Measurements from ENCODE around the gene HAAO. TPM values are rescaled to one million over a fixed set of nuclear protein-coding genes. Genes with fewer than 3 reads are reported as not detected.
A peak's percentile ranks its signal among the peaks of the same experiment; 100 is the strongest.

HAAO gene
- total and polyA plus RNA-seq, 2 experiments from 2014 or later: 2.6 to 3.2 TPM

- DNase-seq (ENCODE audit: low spot score): no peak
- no peak for ATAC-seq
- Mint-ChIP-seq H3K9me3 (peaks cover 4% of the 10 kb centered on the region), H3K27me3 (ENCODE audit: insufficient read depth, low read depth, poor library complexity) (peaks cover 22% of the 10 kb centered on the region), H3K36me3 (ENCODE audit: low read depth) (peaks cover 7% of the 10 kb centered on the region), H3K4me3 (no peak overlapping the region), H3K27ac (no peak overlapping the region), H3K4me1 (peaks cover 14% of the 10 kb centered on the region)
- TF ChIP-seq REST (IDR thresholded peaks at IDR 0.05; ENCODE audit: unreplicated experiment) (no peak), CREB1 (CRISPR knock-in tag; IDR thresholded peaks at IDR 0.05; ENCODE audit: low read depth) (no peak)
- Histone ChIP-seq H3K27ac (ENCODE audit: low read depth) (no peak overlapping the region), H4K20me1 (replicated peaks; ENCODE audit: insufficient read depth) (no peaks in the 10 kb centered on the region), H3K36me3 (ENCODE audit: insufficient read depth) (no peaks in the 10 kb centered on the region), H3K4me2 (no peak overlapping the region), H3F3A (replicated peaks; ENCODE audit: low read depth) (0 out of 2 replicates have a peak, but pooled peaks cover 4% of the 10 kb centered on the region), H3K79me2 (replicated peaks; ENCODE audit: insufficient read depth) (no peaks in the 10 kb centered on the region), H3K9me2 (ENCODE audit: insufficient read depth) (0 out of 2 replicates have a peak, but pooled peaks cover 3% of the 10 kb centered on the region), H3K27me3 (ENCODE audit: insufficient read depth) (peaks cover 17% of the 10 kb centered on the region), H3K4me1 (ENCODE audit: insufficient read depth) (peaks cover 4% of the 10 kb centered on the region; the same call in 1 of the 2 replicates), H3K4me3 (no peak overlapping the region), H2AFZ (no peak overlapping the region)
Measured at GRCh38 chr2:42787424-42787787, 5.0 kb downstream of the HAAO start.

- H3K4me3 ChIP-seq: no peak overlapping the region
- Mint-ChIP-seq H3K27ac (no peak overlapping the region; the same call in 1 of the 2 replicates), H3K36me3 (ENCODE audit: low read depth) (peaks cover 14% of the 10 kb centered on the region), H3K4me1 (peaks cover 11% of the 10 kb centered on the region), H3K4me3 (no peak overlapping the region), H3K27me3 (ENCODE audit: insufficient read depth, low read depth, poor library complexity) (peaks cover 18% of the 10 kb centered on the region), H3K9me3 (peaks cover 9% of the 10 kb centered on the region)
- no peaks in the 10 kb centered on the region for H4K20me1 ChIP-seq (replicated peaks; ENCODE audit: insufficient read depth)
- DNase-seq (ENCODE audit: low spot score) (peak; percentile 45), ATAC-seq (peak; percentile 79)
- no peaks in the 10 kb centered on the region for H3K36me3 ChIP-seq (ENCODE audit: insufficient read depth)
- H3F3A ChIP-seq (replicated peaks; ENCODE audit: low read depth): no peaks in the 10 kb centered on the region
- 0 out of 2 replicates have a peak, but pooled peaks cover 3% of the 10 kb centered on the region for H3K9me2 ChIP-seq (ENCODE audit: insufficient read depth)
- peaks cover 10% of the 10 kb centered on the region for H3K27me3 ChIP-seq (ENCODE audit: insufficient read depth)
- H2AFZ ChIP-seq: no peak overlapping the region
- peaks cover under 1% of the 10 kb centered on the region; the same call in 1 of the 2 replicates for H3K4me1 ChIP-seq (ENCODE audit: insufficient read depth)
- H3K4me2 ChIP-seq: no peak overlapping the region
- TF ChIP-seq CREB1 (CRISPR knock-in tag; IDR thresholded peaks at IDR 0.05; ENCODE audit: low read depth) (no peak), CTCF (conservative IDR thresholded peaks at IDR 0.05; ENCODE audit: low read depth in 2 of 2) (peak; percentile 23 to 61)
- no peak overlapping the region for H3K27ac ChIP-seq (ENCODE audit: low read depth)
- H3K79me2 ChIP-seq (replicated peaks; ENCODE audit: insufficient read depth): no peaks in the 10 kb centered on the region
Measured at GRCh38 chr2:42786561-42787345, 5.6 kb downstream of the HAAO start.
